ENCODE measurements around the gene CTAGE8. TPM values are rescaled to one million over a fixed set of nuclear protein-coding genes. Genes with fewer than 3 reads are reported as not detected.
"Not testable (repeated sequence)": the region's sequence is repeated elsewhere in the genome, so short reads cannot be mapped to it uniquely, and the experiment has no call there.

The CTAGE8 gene
- total RNA-seq, 3 donors from 2014 or later (not counting 1 experiment from before 2014, with no cell fraction given) = 0.33 to 0.66 TPM; not detected in 1

- DNase-seq; H3K4me3 ChIP-seq (ENCODE audit: low read length); ATAC-seq; H3K4me3 Mint-ChIP-seq; H3K4me1 Mint-ChIP-seq; H3K36me3 ChIP-seq (ENCODE audit: control insufficient read depth, insufficient read depth, low read length); H3K27me3 Mint-ChIP-seq (ENCODE audit: low read depth in 2 of 2); H3K27ac ChIP-seq (ENCODE audit: low read length); H3K9me3 ChIP-seq (ENCODE audit: control insufficient read depth, insufficient read depth, low read length); H3K36me3 Mint-ChIP-seq; H3K4me1 ChIP-seq (ENCODE audit: control insufficient read depth, insufficient read depth, low read length); H3K27ac Mint-ChIP-seq; intact Hi-C loops (cut with micrococcal nuclease); H3K27me3 ChIP-seq (ENCODE audit: control insufficient read depth, insufficient read depth, low read length); H3K9me3 Mint-ChIP-seq: not testable (repeated sequence)
- no CpG with 5 or more reads among the region's 1 CpG for WGBS (ENCODE audit: insufficient coverage)
These were observed 50.5 kb downstream of the CTAGE8 start for GRCh38 chr7:144218581-144218980.

DNA sequence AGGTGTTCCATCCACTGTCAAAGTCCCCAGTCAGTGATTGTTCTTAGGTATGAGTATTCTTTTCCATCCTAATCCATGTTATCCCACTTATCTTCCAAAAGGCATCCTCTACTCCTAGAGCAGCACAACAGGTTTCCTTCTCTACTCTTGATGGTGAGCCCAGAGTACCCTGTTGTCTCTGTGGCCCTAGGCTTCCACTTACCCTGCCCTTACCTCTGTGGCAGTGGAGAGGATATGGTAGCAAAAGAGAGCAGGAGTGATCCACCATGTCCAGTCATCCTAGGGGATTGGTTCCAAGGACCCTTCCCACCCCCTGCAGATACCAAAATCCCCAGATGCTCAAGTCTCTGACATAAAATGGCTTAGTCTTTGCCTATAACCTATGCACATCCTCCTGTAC lies 51.9 kb downstream of the CTAGE8 start:
- H3K9me3 ChIP-seq (ENCODE audit: control insufficient read depth, insufficient read depth, low read length); H3K4me3 ChIP-seq (ENCODE audit: low read length); DNase-seq; H3K27me3 Mint-ChIP-seq (ENCODE audit: low read depth in 2 of 2); intact Hi-C loops (cut with micrococcal nuclease); H3K36me3 ChIP-seq (ENCODE audit: control insufficient read depth, insufficient read depth, low read length); H3K27ac Mint-ChIP-seq; H3K4me1 ChIP-seq (ENCODE audit: control insufficient read depth, insufficient read depth, low read length); H3K4me1 Mint-ChIP-seq; H3K27me3 ChIP-seq (ENCODE audit: control insufficient read depth, insufficient read depth, low read length); H3K27ac ChIP-seq (ENCODE audit: low read length); H3K36me3 Mint-ChIP-seq; H3K4me3 Mint-ChIP-seq; H3K9me3 Mint-ChIP-seq; ATAC-seq: not testable (repeated sequence)

Other genes with a start within 250 kb of the CTAGE8 start
- gene OR2A5, start 220.3 kb downstream of the CTAGE8 start, total RNA-seq = not detected
- gene OR2A25, start 199.5 kb downstream of the CTAGE8 start, total RNA-seq = not detected
- gene OR2A12, start 183.0 kb downstream of the CTAGE8 start, total RNA-seq = not detected
- gene OR2A2, start 159.7 kb downstream of the CTAGE8 start, total RNA-seq = not detected
- gene OR2A14, start 146.1 kb downstream of the CTAGE8 start, total RNA-seq = not detected
- gene CTAGE4, start 85.8 kb downstream of the CTAGE8 start, total RNA-seq = under 1 TPM in 2 of 3 donors, not detected in 1; 0.33 to 0.40 TPM
- 1 to 10 TPM in 2 of 3 donors, under 1 TPM in 1; 0.50 to 2.4 (median 1.2) TPM for gene ARHGEF35, start 73.5 kb downstream of the CTAGE8 start, total RNA-seq
- not detected for gene OR2A42, start 29.7 kb downstream of the CTAGE8 start, total RNA-seq
- 1 to 10 TPM in 1 of 3 donors, under 1 TPM in 1, not detected in 1; 0.73 to 1.4 TPM for gene OR2A7, start 4.5 kb downstream of the CTAGE8 start, total RNA-seq
- not detected for gene OR2A1, start 43.1 kb upstream of the CTAGE8 start, total RNA-seq
- 1 to 10 TPM; 1.2 to 2.1 (median 1.8) TPM for gene ARHGEF5, start 86.1 kb upstream of the CTAGE8 start, total RNA-seq
- gene NOBOX, start 134.4 kb upstream of the CTAGE8 start, total RNA-seq = not detected

Data from natural killer cell (primary cell).